NCI-H1417 treated with DMSO at 0.1 percent for 48 hours (cell line): ENCODE measurements around the gene PACRG.

Experiments
- DNase-seq: peaks from one replicate; lab custom pipeline; 2025; lab: John Stamatoyannopoulos, UW

The PACRG gene

GRCh38 chr6:162778603-162779002 lies 50.8 kb downstream of the PACRG start:
- no peak for DNase-seq

GRCh38 chr6:162785632-162786242 lies 58.0 kb downstream of the PACRG start:
- no peak for DNase-seq

GRCh38 chr6:162798546-162799266 lies 70.9 kb downstream of the PACRG start:
- DNase-seq = no peak

GRCh38 chr6:162814426-162814973 lies 86.7 kb downstream of the PACRG start:
- peak; percentile 80 for DNase-seq

- DNase-seq = no peak
Observed at GRCh38 chr6:162817196-162817595, 89.4 kb downstream of the PACRG start.

- no peak for DNase-seq
Observed at GRCh38 chr6:162819284-162819683, 91.5 kb downstream of the PACRG start.

- no peak for DNase-seq
Observed at GRCh38 chr6:162821102-162821501, 93.3 kb downstream of the PACRG start.

GRCh38 chr6:162825597-162825996 lies 97.8 kb downstream of the PACRG start:
- no peak for DNase-seq

- DNase-seq = no peak
Observed at GRCh38 chr6:162829013-162829742, 101.4 kb downstream of the PACRG start.

GRCh38 chr6:162833776-162834175 lies 106.0 kb downstream of the PACRG start:
- DNase-seq = no peak

GRCh38 chr6:162845972-162846371 lies 118.2 kb downstream of the PACRG start:
- no peak for DNase-seq

- no peak for DNase-seq
Observed at GRCh38 chr6:162846723-162847122, 118.9 kb downstream of the PACRG start.

GRCh38 chr6:162849269-162849668 lies 121.5 kb downstream of the PACRG start:
- DNase-seq = no peak

- no peak for DNase-seq
Observed at GRCh38 chr6:162852192-162852591, 124.4 kb downstream of the PACRG start.

- no peak for DNase-seq
Observed at GRCh38 chr6:162852840-162853577, 125.2 kb downstream of the PACRG start.

- DNase-seq = no peak
Observed at GRCh38 chr6:162854228-162854627, 126.5 kb downstream of the PACRG start.

GRCh38 chr6:162854734-162855191 lies 127.0 kb downstream of the PACRG start:
- DNase-seq = no peak

GRCh38 chr6:162856885-162857284 lies 129.1 kb downstream of the PACRG start:
- peak; percentile 63 for DNase-seq

GRCh38 chr6:162857326-162857725 lies 129.6 kb downstream of the PACRG start:
- peak; percentile 55 for DNase-seq

- no peak for DNase-seq
Observed at GRCh38 chr6:162862462-162862861, 134.7 kb downstream of the PACRG start.

- no peak for DNase-seq
Observed at GRCh38 chr6:162862941-162863340, 135.2 kb downstream of the PACRG start.

- DNase-seq = no peak
Observed at GRCh38 chr6:162863821-162864220, 136.0 kb downstream of the PACRG start.
